Omental fat pad (tissue), 4 donors: ENCODE measurements around the gene XYLB. TPM values are rescaled to one million over a fixed set of nuclear protein-coding genes. Genes with fewer than 3 reads are reported as not detected.
"Not testable (repeated sequence)": the region's sequence is repeated elsewhere in the genome, so short reads cannot be mapped to it uniquely, and the experiment has no call there.

Experiments used
- ATAC-seq: fragments of 150-250 bp; one replicate; pipeline ENCODE4 v1.9.1; 2016; ENCODE audit warnings: mild to moderate bottlenecking, moderate library complexity; ENCODE audit not compliant: low FRiP score
- DNase-seq: peaks from one replicate; pipeline ENCODE4 v3.0.0-alpha.2; 2019; ENCODE audit warnings: low spot score
- CTCF ChIP-seq, 3 donors: fragments of 450-650 bp; IDR thresholded peaks; one replicate each; pipeline ENCODE4 v1.5.1; 2016 to 2017; ENCODE audit warnings: antibody characterized with exemption in 3 of 3, mild to moderate bottlenecking in 3 of 3, moderate library complexity in 2 of 3
- total RNA-seq, 4 donors: library from RNA; depleted of rRNA; stranded (reverse); fragments of >200 nt; gene quantifications; one replicate each; pipeline ENCODE4 v1.1.0, GENCODE V29; 2016

XYLB gene
- total RNA-seq, 4 donors from 2014 or later, result 2.1 to 4.1 (median 3.3) TPM

- DNase-seq (no peak), ATAC-seq (no peak)
- no peak for TF ChIP-seq CTCF (IDR thresholded peaks at IDR 0.05)
Observed at GRCh38 chr3:38421679-38422336, 75.2 kb downstream of the XYLB start.

GRCh38 chr3:38426798-38427426, 80.3 kb downstream of the XYLB start:
- not testable (repeated sequence) for ATAC-seq, DNase-seq

- ATAC-seq, DNase-seq: not testable (repeated sequence)
Observed at GRCh38 chr3:38432871-38433658, 86.5 kb downstream of the XYLB start.

- not testable (repeated sequence) for ATAC-seq, DNase-seq
Observed at GRCh38 chr3:38433661-38434060, 87.1 kb downstream of the XYLB start.

GRCh38 chr3:38438436-38439069, 92.0 kb downstream of the XYLB start:
- not testable (repeated sequence) for ATAC-seq, DNase-seq

- not testable (repeated sequence) for DNase-seq, ATAC-seq
Observed at GRCh38 chr3:38443205-38443604, 96.6 kb downstream of the XYLB start.

- no peak for DNase-seq
- ATAC-seq, result no peak
- no peak for TF ChIP-seq CTCF (IDR thresholded peaks at IDR 0.05)
Observed at GRCh38 chr3:38446085-38446686, 99.6 kb downstream of the XYLB start.

- no peak for DNase-seq
- ATAC-seq, result no peak
- no peak for TF ChIP-seq CTCF (IDR thresholded peaks at IDR 0.05)
Observed at GRCh38 chr3:38446812-38447211, 100.2 kb downstream of the XYLB start.

- TF ChIP-seq CTCF (IDR thresholded peaks at IDR 0.05), result no peak
- DNase-seq (no peak), ATAC-seq (no peak)
Observed at GRCh38 chr3:38450853-38451252, 104.3 kb downstream of the XYLB start.
